ENCODE results near the gene SUSD5. TPM values are rescaled to one million over a fixed set of nuclear protein-coding genes. Genes with fewer than 3 reads are reported as not detected.

SUSD5 gene
- total RNA-seq, 1 experiment from 2014 or later: not detected

GRCh38 chr3:33103480-33103879, 115.1 kb downstream of the SUSD5 start:
- intact Hi-C loops (cut with micrococcal nuclease): no loop called here
- ChIA-PET CTCF (no interaction called here), POLR2A (ENCODE audit: unreplicated experiment) (no interaction called here)
- BruUV-seq (replicated peaks): no TSS peak
- no peaks in the 10 kb centered on the region for H4K20me1 ChIP-seq (ENCODE audit: low read length)
- DNase-seq (no peak), ATAC-seq (no peak)
- H3K79me2 ChIP-seq (ENCODE audit: low read length): no peaks in the 10 kb centered on the region
- H3K27ac ChIP-seq (ENCODE audit: low read length): no peak overlapping the region
- no peak overlapping the region for H2AFZ ChIP-seq (ENCODE audit: low read length)
- H3K9me3 ChIP-seq (ENCODE audit: low read length): no peaks in the 10 kb centered on the region
- H3K4me2 ChIP-seq (ENCODE audit: low read length): no peak overlapping the region
- TF ChIP-seq EZH2 (IDR thresholded peaks at IDR 0.05; ENCODE audit: low read length, unreplicated experiment) (no peak), CTCF (conservative IDR thresholded peaks at IDR 0.05; ENCODE audit: low read depth, low read length) (no peak), EZH2phosphoT487 (IDR thresholded peaks at IDR 0.05; ENCODE audit: borderline replicate concordance, low read length) (no peak)
- no peak overlapping the region for H3K4me3 ChIP-seq (ENCODE audit: low read length)
- no peaks in the 10 kb centered on the region for H3K4me1 ChIP-seq (ENCODE audit: insufficient read depth, low read length)
- H3K36me3 ChIP-seq (ENCODE audit: low read depth, low read length): no peaks in the 10 kb centered on the region
- H3K27me3 ChIP-seq (ENCODE audit: low read length): no peaks in the 10 kb centered on the region
- no peak overlapping the region for H3K9ac ChIP-seq (ENCODE audit: low read length)
- H3F3A ChIP-seq (ENCODE audit: low read length, unreplicated experiment): no peaks in the 10 kb centered on the region
- H3K9me2 ChIP-seq (replicated peaks; ENCODE audit: low read length): no peaks in the 10 kb centered on the region

- no peak for TF ChIP-seq EZH2 (IDR thresholded peaks at IDR 0.05; ENCODE audit: low read length, unreplicated experiment)
- no peak for TF ChIP-seq EZH2phosphoT487 (IDR thresholded peaks at IDR 0.05; ENCODE audit: borderline replicate concordance, low read length)
- TF ChIP-seq CTCF (conservative IDR thresholded peaks at IDR 0.05; ENCODE audit: low read depth, low read length): no peak
- Histone ChIP-seq H3K4me2 (ENCODE audit: low read length) (no peak overlapping the region), H3K4me3 (ENCODE audit: low read length) (no peak overlapping the region), H3K9me3 (ENCODE audit: low read length) (no peaks in the 10 kb centered on the region), H3K4me1 (ENCODE audit: insufficient read depth, low read length) (no peaks in the 10 kb centered on the region), H4K20me1 (ENCODE audit: low read length) (no peaks in the 10 kb centered on the region), H3K9ac (ENCODE audit: low read length) (no peak overlapping the region), H3K9me2 (replicated peaks; ENCODE audit: low read length) (no peaks in the 10 kb centered on the region), H3F3A (ENCODE audit: low read length, unreplicated experiment) (no peaks in the 10 kb centered on the region), H3K27ac (ENCODE audit: low read length) (no peak overlapping the region), H3K36me3 (ENCODE audit: low read depth, low read length) (no peaks in the 10 kb centered on the region), H2AFZ (ENCODE audit: low read length) (no peak overlapping the region), H3K79me2 (ENCODE audit: low read length) (no peaks in the 10 kb centered on the region), H3K27me3 (ENCODE audit: low read length) (no peaks in the 10 kb centered on the region)
- ChIA-PET POLR2A (ENCODE audit: unreplicated experiment) (no interaction called here), CTCF (no interaction called here)
- no TSS peak for BruUV-seq (replicated peaks)
- DNase-seq (no peak), ATAC-seq (no peak)
- intact Hi-C loops (cut with micrococcal nuclease): no loop called here
These were observed 115.6 kb downstream of the SUSD5 start for GRCh38 chr3:33103034-33103433.

DNA sequence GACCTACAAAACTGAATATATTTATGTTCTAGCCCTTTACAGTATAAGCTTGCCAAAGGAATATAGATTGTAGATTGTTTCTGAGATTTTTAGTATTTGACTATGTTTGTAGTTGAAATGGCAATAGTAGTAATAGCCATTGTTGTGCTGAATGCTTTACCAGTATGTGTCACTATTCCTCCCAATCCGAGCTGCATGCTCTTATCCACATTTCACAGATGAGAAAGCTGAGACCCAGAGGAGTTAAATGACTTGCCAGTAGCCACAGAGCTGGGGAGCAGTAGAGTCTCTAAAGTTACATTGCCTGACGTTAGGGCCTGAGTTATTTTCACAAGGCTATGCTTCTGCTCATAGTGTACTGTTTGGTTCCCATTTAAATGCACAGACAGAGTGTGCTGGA, 118.4 kb downstream of the SUSD5 start:
- Histone ChIP-seq H4K20me1 (ENCODE audit: low read length) (peaks cover 6% of the 10 kb centered on the region; the same call in 1 of the 2 replicates), H3K36me3 (ENCODE audit: low read depth, low read length) (no peaks in the 10 kb centered on the region), H3K9ac (ENCODE audit: low read length) (no peak overlapping the region), H3K4me3 (ENCODE audit: low read length) (no peak overlapping the region), H3K4me1 (ENCODE audit: insufficient read depth, low read length) (peaks cover 11% of the 10 kb centered on the region), H3K27ac (ENCODE audit: low read length) (no peak overlapping the region), H3K9me2 (replicated peaks; ENCODE audit: low read length) (no peaks in the 10 kb centered on the region), H3K4me2 (ENCODE audit: low read length) (no peak overlapping the region), H3K79me2 (ENCODE audit: low read length) (peaks cover 16% of the 10 kb centered on the region), H3F3A (ENCODE audit: low read length, unreplicated experiment) (no peaks in the 10 kb centered on the region), H2AFZ (ENCODE audit: low read length) (no peak overlapping the region), H3K9me3 (ENCODE audit: low read length) (no peaks in the 10 kb centered on the region), H3K27me3 (ENCODE audit: low read length) (no peaks in the 10 kb centered on the region)
- ChIA-PET POLR2A (ENCODE audit: unreplicated experiment) (no interaction called here), CTCF (no interaction called here)
- DNase-seq: no peak
- intact Hi-C loops (cut with micrococcal nuclease): no loop called here
- no TSS peak for BruUV-seq (replicated peaks)
- ATAC-seq: no peak
- no peak for TF ChIP-seq EZH2phosphoT487 (IDR thresholded peaks at IDR 0.05; ENCODE audit: borderline replicate concordance, low read length)
- TF ChIP-seq EZH2 (IDR thresholded peaks at IDR 0.05; ENCODE audit: low read length, unreplicated experiment): no peak
- no peak for TF ChIP-seq CTCF (conservative IDR thresholded peaks at IDR 0.05; ENCODE audit: low read depth, low read length)

Other genes starting within 250 kb of the SUSD5 start
- gene GLB1, start 121.7 kb downstream of the SUSD5 start, total RNA-seq (2014; rRNA removed): 27.3 and 36.4 TPM in 2 replicates
- 4.2 and 4.7 TPM in 2 replicates for gene TMPPE, start 121.7 kb downstream of the SUSD5 start, total RNA-seq (2014; rRNA removed)
- 174 and 184 TPM in 2 replicates for gene CRTAP, start 104.8 kb downstream of the SUSD5 start, total RNA-seq (2014; rRNA removed)
- gene FBXL2, start 58.6 kb upstream of the SUSD5 start, total RNA-seq (2014; rRNA removed): 7.2 and 9.4 TPM in 2 replicates
- 49.3 and 57.5 TPM in 2 replicates for gene UBP1, start 221.6 kb upstream of the SUSD5 start, total RNA-seq (2014; rRNA removed)

All from PC-3 (cell line).